HEK293T (cell line): ENCODE data around the gene VEPH1.

Experiments
- ARNT ChIP-seq: fragments of 450-650 bp; IDR thresholded peaks from 2 replicates; pipeline ENCODE4 v1.6.1; 2017; ENCODE audit warnings: mild to moderate bottlenecking
- ELF4 ChIP-seq: fragments of 450-650 bp; IDR thresholded peaks from 2 replicates; pipeline ENCODE4 v1.6.1; 2017; ENCODE audit warnings: antibody characterized with exemption
- FOXA1 ChIP-seq: fragments of 450-650 bp; IDR thresholded peaks from 2 replicates; pipeline ENCODE4 v1.6.1; 2016; ENCODE audit warnings: mild to moderate bottlenecking
- NFRKB ChIP-seq: fragments of 450-650 bp; IDR thresholded peaks from 2 replicates; pipeline ENCODE4 v1.6.1; 2016; ENCODE audit warnings: mild to moderate bottlenecking, moderate library complexity
- SUZ12 ChIP-seq: fragments of 450-650 bp; IDR thresholded peaks from 2 replicates; pipeline ENCODE4 v1.6.1; 2016; ENCODE audit warnings: mild to moderate bottlenecking
- ZNF384 ChIP-seq: fragments of 450-650 bp; IDR thresholded peaks from 2 replicates; pipeline ENCODE4 v1.6.1; 2016
- TF ChIP-seq, protein P1 (sequence below): fragments of 450-650 bp; IDR thresholded peaks from 2 replicates; pipeline ENCODE4 v1.6.1; 2016

- TF ChIP-seq SUZ12 (no peak), NFRKB (no peak), ARNT (no peak), FOXA1 (no peak), ELF4 (no peak), ZNF384 (no peak)
- TF ChIP-seq, protein P1, sequence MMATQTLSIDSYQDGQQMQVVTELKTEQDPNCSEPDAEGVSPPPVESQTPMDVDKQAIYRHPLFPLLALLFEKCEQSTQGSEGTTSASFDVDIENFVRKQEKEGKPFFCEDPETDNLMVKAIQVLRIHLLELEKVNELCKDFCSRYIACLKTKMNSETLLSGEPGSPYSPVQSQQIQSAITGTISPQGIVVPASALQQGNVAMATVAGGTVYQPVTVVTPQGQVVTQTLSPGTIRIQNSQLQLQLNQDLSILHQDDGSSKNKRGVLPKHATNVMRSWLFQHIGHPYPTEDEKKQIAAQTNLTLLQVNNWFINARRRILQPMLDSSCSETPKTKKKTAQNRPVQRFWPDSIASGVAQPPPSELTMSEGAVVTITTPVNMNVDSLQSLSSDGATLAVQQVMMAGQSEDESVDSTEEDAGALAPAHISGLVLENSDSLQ, result no peak
These were observed 264.8 kb downstream of the VEPH1 start for GRCh38 chr3:157238457-157238856.
